H1 (cell line): ENCODE results near the gene DGKI. TPM values are rescaled to one million over a fixed set of nuclear protein-coding genes. Genes with fewer than 3 reads are reported as not detected.

ENCODE experiments used
- CTCF ChIA-PET: fragments of 300-600 bp; sonication (Branson Sonifier 250); formaldehyde crosslinking; loops from one replicate; lab custom pipeline; 2021; ENCODE audit not compliant: partially characterized antibody; lab: Charles Lee
- POLR2A ChIA-PET: fragments of 300-600 bp; sonication (Branson Sonifier 250); formaldehyde crosslinking; loops from one replicate; lab custom pipeline; 2021; ENCODE audit warnings: inconsistent platforms; ENCODE audit not compliant: partially characterized antibody; lab: Charles Lee
- DNase-seq, 2 experiments: peaks; one replicate each; pipeline versions ENCODE4 v3.0.0 to v3.0.0-alpha.2; 2010 to 2022; ENCODE audit warnings: low spot score in 2 of 2, low read depth in 1 of 2, mixed read lengths in 1 of 2
- FAIRE-seq: peaks from 2 replicates; lab custom pipeline; 2011; peaks lifted over from hg19 to GRCh38; lab: Jason Lieb, UNC
- H2AFZ ChIP-seq: 2 replicates; pipeline ENCODE4 v1.8.1; 2012; ENCODE audit warnings: low read length, inconsistent platforms
- H2AK5ac ChIP-seq: 2 replicates; pipeline ENCODE4 v1.6.1; 2013; ENCODE audit warnings: low read depth, low read length
- H2BK120ac ChIP-seq: replicated peaks from 2 replicates; pipeline ENCODE3; 2013; ENCODE audit warnings: low read depth, low read length, inconsistent platforms
- H2BK12ac ChIP-seq: 2 replicates; pipeline ENCODE4 v1.6.1; 2013; ENCODE audit warnings: low read depth, low read length
- H2BK15ac ChIP-seq: 2 replicates; pipeline ENCODE4 v1.6.1; 2013; ENCODE audit warnings: low read length
- H2BK20ac ChIP-seq: 2 replicates; pipeline ENCODE4 v1.6.1; 2013; ENCODE audit warnings: low read length
- H2BK5ac ChIP-seq: 2 replicates; pipeline ENCODE4 v1.6.1; 2013; ENCODE audit warnings: low read depth, low read length
- H3K14ac ChIP-seq: 2 replicates; pipeline ENCODE4 v1.6.1; 2013; ENCODE audit warnings: inconsistent platforms; ENCODE audit not compliant: insufficient read length
- H3K18ac ChIP-seq: 2 replicates; pipeline ENCODE4 v1.6.1; 2013; ENCODE audit warnings: low read length; ENCODE audit errors: extremely low read depth
- H3K23ac ChIP-seq: 2 replicates; pipeline ENCODE4 v1.6.1; 2013; ENCODE audit warnings: inconsistent platforms; ENCODE audit not compliant: insufficient read length
- H3K23me2 ChIP-seq: 2 replicates; pipeline ENCODE4 v1.6.1; 2013; ENCODE audit warnings: low read depth, low read length
- H3K27ac ChIP-seq: 2 replicates; pipeline ENCODE4 v1.6.1; 2011; ENCODE audit warnings: low read depth, low read length, inconsistent platforms
- H3K27me3 ChIP-seq, 4 experiments: replicated peaks in 1 of 4; 1 replicate in 1 of 4; 2 replicates in 3 of 4; pipeline versions ENCODE4 v1.6.1 to v1.8.1; 2011 to 2013; ENCODE audit warnings: low read length in 3 of 4, mild to moderate bottlenecking in 3 of 4, inconsistent platforms in 2 of 4, mixed read lengths in 2 of 4, moderate library complexity in 1 of 4; ENCODE audit not compliant: control insufficient read depth in 3 of 4, insufficient read depth in 3 of 4; ENCODE audit errors: extremely low read depth in 1 of 4
- H3K36me3 ChIP-seq, 4 experiments: 2 replicates each; pipeline versions ENCODE4 v1.6.1 to v1.8.1; 2011 to 2013; ENCODE audit warnings: mild to moderate bottlenecking in 4 of 4, low read length in 3 of 4, moderate library complexity in 2 of 4, control low read depth in 1 of 4, inconsistent platforms in 1 of 4; ENCODE audit not compliant: insufficient read depth in 4 of 4, control insufficient read depth in 2 of 4
- H3K4ac ChIP-seq: replicated peaks from 2 replicates; pipeline ENCODE3; 2013; ENCODE audit warnings: low read length, low read depth, mixed read lengths, inconsistent platforms; ENCODE audit not compliant: insufficient read length
- H3K4me1 ChIP-seq, 4 experiments: replicated peaks in 1 of 4; 1 replicate in 1 of 4; 2 replicates in 3 of 4; pipeline versions ENCODE4 v1.6.1 to v1.8.1; 2011 to 2013; ENCODE audit warnings: low read length in 3 of 4, inconsistent platforms in 2 of 4, mixed read lengths in 1 of 4; ENCODE audit not compliant: insufficient read depth in 4 of 4, control insufficient read depth in 3 of 4
- H3K4me2 ChIP-seq, 2 experiments: 2 replicates each; pipeline versions ENCODE4 v1.6.1 to v1.8.1; 2011 to 2013; ENCODE audit warnings: low read depth in 2 of 2, low read length in 2 of 2, control low read depth in 1 of 2, inconsistent platforms in 1 of 2, mild to moderate bottlenecking in 1 of 2; ENCODE audit not compliant: insufficient read depth in 1 of 2
- H3K4me3 ChIP-seq, 4 experiments: fragments of 200-600, 300-600 bp in 1 of 4; sonication (generic), shearing (Covaris generic), sonication (Bioruptor Twin) in 1 of 4; 2 replicates each; pipeline versions ENCODE4 v1.5.1 to v1.8.1; 2011 to 2016; ENCODE audit warnings: low read length in 4 of 4, low read depth in 3 of 4, control low read depth in 2 of 4, inconsistent platforms in 2 of 4, mild to moderate bottlenecking in 2 of 4, mixed read lengths in 1 of 4, moderate library complexity in 1 of 4; ENCODE audit not compliant: insufficient read depth in 2 of 4; ENCODE audit errors: extremely low read depth in 1 of 4
- H3K56ac ChIP-seq: replicated peaks from 2 replicates; pipeline ENCODE3; 2013; ENCODE audit warnings: low read depth, mild to moderate bottlenecking, mixed read lengths, low read length, inconsistent platforms; ENCODE audit not compliant: insufficient read length
- H3K79me1 ChIP-seq: 2 replicates; pipeline ENCODE4 v1.6.1; 2013; ENCODE audit warnings: low read depth, low read length, control low read depth
- H3K79me2 ChIP-seq, 2 experiments: 2 replicates each; pipeline versions ENCODE4 v1.6.1 to v1.8.1; 2012 to 2013; ENCODE audit warnings: low read length in 2 of 2, mild to moderate bottlenecking in 2 of 2, inconsistent platforms in 1 of 2; ENCODE audit not compliant: insufficient read depth in 2 of 2, control insufficient read depth in 1 of 2
- H3K9ac ChIP-seq, 4 experiments: replicated peaks in 1 of 4; 1 replicate in 1 of 4; 2 replicates in 3 of 4; pipeline versions ENCODE4 v1.6.1 to v1.8.1; 2011 to 2013; ENCODE audit warnings: low read depth in 3 of 4, low read length in 3 of 4, control low read depth in 2 of 4, mild to moderate bottlenecking in 2 of 4, moderate library complexity in 2 of 4, inconsistent platforms in 1 of 4; ENCODE audit errors: extremely low read depth in 1 of 4
- H3K9me3 ChIP-seq, 2 experiments: 2 replicates each; pipeline versions ENCODE4 v1.6.1 to v1.8.1; 2012 to 2013; ENCODE audit warnings: mild to moderate bottlenecking in 2 of 2, moderate library complexity in 2 of 2, control low read depth in 1 of 2, inconsistent platforms in 1 of 2, low read depth in 1 of 2, low read length in 1 of 2, mixed read lengths in 1 of 2; ENCODE audit not compliant: insufficient read depth in 2 of 2
- H4K20me1 ChIP-seq, 2 experiments: replicated peaks in 1 of 2; 2 replicates each; pipeline versions ENCODE3 to v1.8.1; 2011 to 2013; ENCODE audit warnings: inconsistent platforms in 2 of 2, low read length in 2 of 2, mild to moderate bottlenecking in 1 of 2; ENCODE audit not compliant: insufficient read depth in 2 of 2, control insufficient read depth in 1 of 2
- H4K5ac ChIP-seq: 2 replicates; pipeline ENCODE4 v1.6.1; 2013; ENCODE audit warnings: low read length, low read depth, mixed read lengths, inconsistent platforms; ENCODE audit not compliant: insufficient read length
- H4K8ac ChIP-seq: 2 replicates; pipeline ENCODE4 v1.8.0; 2013; ENCODE audit warnings: mild to moderate bottlenecking, moderate library complexity, low read length, inconsistent platforms; ENCODE audit not compliant: insufficient read depth; ENCODE audit errors: extremely low read depth
- H4K91ac ChIP-seq: replicated peaks from 2 replicates; pipeline ENCODE3; 2013; ENCODE audit warnings: low read length, mixed read lengths, inconsistent platforms; ENCODE audit not compliant: insufficient read length
- EGR1 ChIP-seq: IDR thresholded peaks from 2 replicates; pipeline ENCODE4 v1.6.1; 2011; ENCODE audit warnings: low read depth, low read length, borderline replicate concordance
- KDM4A ChIP-seq: IDR thresholded peaks from one replicate; pipeline ENCODE4 v1.7.1; 2012; ENCODE audit warnings: low read depth, mild to moderate bottlenecking, moderate library complexity, low read length, inconsistent platforms; ENCODE audit not compliant: severe bottlenecking
- polyA plus RNA-seq, 7 experiments: library from polyadenylated mRNA; depleted of rRNA in 3 of 7; stranded (reverse) in 5 of 7; unstranded in 2 of 7; fragments of >200 nt in 5 of 7; fragments of 200-250 nt in 2 of 7; gene quantifications; 1 replicate in 5 of 7; 2 replicates in 1 of 7; 4 replicates in 1 of 7; pipeline versions ENCODE4 v1.2.1 to v1.2.3, GENCODE V29; 2011 to 2013; ENCODE audit warnings: missing spikeins in 2 of 7, mixed read lengths in 2 of 7
- total RNA-seq: library from RNA; stranded (reverse); fragmentation: NEBNext Ultra II Directional; extraction: Animal tissue kit (Norgen Biotek cat#: 25700); gene quantifications from 2 replicates; pipeline ENCODE4 v1.2.1, GENCODE V29; 2021

DGKI gene
- total and polyA plus RNA-seq, 2 of the 8 experiments (the other 6 are each of a cell fraction or from before 2014, with no cell fraction given), result 0.20 to 0.71 TPM

DNA sequence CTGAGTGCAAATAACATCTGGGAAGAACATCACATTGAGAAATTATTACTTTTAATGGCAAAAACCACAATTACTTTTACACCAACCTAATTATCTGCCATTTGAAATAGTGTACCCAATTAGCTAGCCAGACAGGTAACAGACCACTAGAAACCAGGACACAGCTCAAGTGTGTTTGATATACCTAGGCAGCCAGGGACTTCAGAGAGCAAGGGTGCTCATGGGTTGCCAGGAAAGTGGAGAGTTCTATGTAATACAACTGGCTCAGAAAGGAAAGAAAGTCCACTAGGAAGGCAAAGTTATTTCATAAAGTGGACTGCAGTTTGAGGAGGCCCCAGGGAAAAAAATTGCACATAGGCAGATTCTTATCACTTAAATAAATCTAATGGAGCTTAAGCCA, 453.2 kb downstream of the DGKI start:
- ChIA-PET CTCF (interaction anchor here (1.9 kb wide), 1 partner anchor 61 kb away, joined by 8 read pairs; no protein-coding TSS in a partner anchor), POLR2A (no interaction called here)
- H2AFZ ChIP-seq, result no peak overlapping the region
- H4K20me1 ChIP-seq, result no peaks in the 10 kb centered on the region
- H3K4ac ChIP-seq, result no peak overlapping the region
- H3K23me2 ChIP-seq, result no peaks in the 10 kb centered on the region; the same call in 1 of the 2 replicates
- H3K4me1 ChIP-seq, result no peaks in the 10 kb centered on the region
- H2BK20ac ChIP-seq, result no peak overlapping the region
- no peak overlapping the region for H3K4me3 ChIP-seq
- no peak overlapping the region for H2BK12ac ChIP-seq
- H3K14ac ChIP-seq, result no peak overlapping the region
- H3K23ac ChIP-seq, result no peak overlapping the region
- no peak overlapping the region for H4K5ac ChIP-seq
- H2BK15ac ChIP-seq, result no peak overlapping the region
- no peak overlapping the region for H4K91ac ChIP-seq
- H3K79me2 ChIP-seq, result no peaks in the 10 kb centered on the region
- DNase-seq, result no peak
- no peak for FAIRE-seq
- no peak overlapping the region for H3K27ac ChIP-seq
- no peaks in the 10 kb centered on the region for H3K27me3 ChIP-seq
- H3K9me3 ChIP-seq, result no peaks in the 10 kb centered on the region
- H3K9ac ChIP-seq, result no peak overlapping the region
- no peak overlapping the region for H3K4me2 ChIP-seq
- no peak overlapping the region for H2BK5ac ChIP-seq
- no peak overlapping the region for H2AK5ac ChIP-seq
- H3K56ac ChIP-seq, result no peak overlapping the region
- H2BK120ac ChIP-seq, result no peak overlapping the region
- H3K36me3 ChIP-seq, result no peaks in the 10 kb centered on the region
- H4K8ac ChIP-seq, result no peak overlapping the region
- no peak overlapping the region for H3K18ac ChIP-seq
- no peaks in the 10 kb centered on the region for H3K79me1 ChIP-seq
- TF ChIP-seq KDM4A (no peak), EGR1 (no peak)
